Suprapubic skin (tissue), 4 donors: ENCODE results near the gene MAT1A.

ENCODE experiments used
- EP300 ChIP-seq: sonication (generic); formaldehyde crosslinking; IDR thresholded peaks from one replicate; pipeline ENCODE4 v1.6.1; 2017; ENCODE audit warnings: antibody characterized with exemption
- POLR2AphosphoS5 ChIP-seq, 3 donors: sonication (generic); formaldehyde crosslinking; IDR thresholded peaks; one replicate each; pipeline ENCODE4 v1.6.1; 2017; ENCODE audit warnings: antibody characterized with exemption in 3 of 3
- TF ChIP-seq, protein P1 (sequence below), 2 donors: fragments of 200-600 bp in 1 of 2; fragments of 450-650 bp in 1 of 2; sonication (generic) in 1 of 2; IDR thresholded peaks; one replicate each; pipeline ENCODE4 v1.5.1; 2016 to 2019; ENCODE audit warnings: antibody characterized with exemption in 2 of 2, mild to moderate bottlenecking in 1 of 2, moderate library complexity in 1 of 2

DNA sequence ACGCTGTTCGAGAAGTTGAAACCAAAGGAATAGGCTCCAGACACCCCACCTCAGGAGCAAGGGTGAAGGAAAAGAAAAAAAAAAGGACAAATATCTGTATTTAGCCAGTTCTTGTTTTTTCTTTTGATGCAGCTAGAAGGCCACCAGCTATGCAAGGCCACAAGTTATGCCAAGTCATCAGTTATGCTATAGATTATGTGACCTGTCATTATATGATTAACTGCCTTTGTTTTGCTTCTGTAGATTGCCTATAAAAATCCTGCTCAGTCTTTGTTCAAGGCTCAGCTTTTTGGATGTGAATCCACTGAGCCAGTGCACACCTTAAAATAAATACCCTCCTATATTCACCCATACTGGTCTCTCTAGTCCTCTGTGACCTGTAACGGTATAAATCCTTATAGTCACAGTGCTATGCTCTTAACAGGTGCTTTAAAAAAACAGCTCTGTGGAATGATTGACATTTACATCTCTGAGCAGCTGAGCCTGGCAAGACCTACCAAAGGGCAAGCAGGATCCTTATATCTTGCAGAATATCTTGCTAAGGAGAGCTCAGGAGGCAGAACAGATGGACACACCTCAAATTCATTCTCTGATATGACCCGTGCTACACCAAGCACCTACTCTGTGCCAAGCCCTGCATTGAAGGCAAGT lies 20.4 kb downstream of the MAT1A start:
- TF ChIP-seq, protein P1, sequence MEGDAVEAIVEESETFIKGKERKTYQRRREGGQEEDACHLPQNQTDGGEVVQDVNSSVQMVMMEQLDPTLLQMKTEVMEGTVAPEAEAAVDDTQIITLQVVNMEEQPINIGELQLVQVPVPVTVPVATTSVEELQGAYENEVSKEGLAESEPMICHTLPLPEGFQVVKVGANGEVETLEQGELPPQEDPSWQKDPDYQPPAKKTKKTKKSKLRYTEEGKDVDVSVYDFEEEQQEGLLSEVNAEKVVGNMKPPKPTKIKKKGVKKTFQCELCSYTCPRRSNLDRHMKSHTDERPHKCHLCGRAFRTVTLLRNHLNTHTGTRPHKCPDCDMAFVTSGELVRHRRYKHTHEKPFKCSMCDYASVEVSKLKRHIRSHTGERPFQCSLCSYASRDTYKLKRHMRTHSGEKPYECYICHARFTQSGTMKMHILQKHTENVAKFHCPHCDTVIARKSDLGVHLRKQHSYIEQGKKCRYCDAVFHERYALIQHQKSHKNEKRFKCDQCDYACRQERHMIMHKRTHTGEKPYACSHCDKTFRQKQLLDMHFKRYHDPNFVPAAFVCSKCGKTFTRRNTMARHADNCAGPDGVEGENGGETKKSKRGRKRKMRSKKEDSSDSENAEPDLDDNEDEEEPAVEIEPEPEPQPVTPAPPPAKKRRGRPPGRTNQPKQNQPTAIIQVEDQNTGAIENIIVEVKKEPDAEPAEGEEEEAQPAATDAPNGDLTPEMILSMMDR (IDR thresholded peaks at IDR 0.05), result no peak
- TF ChIP-seq POLR2AphosphoS5 (IDR thresholded peaks at IDR 0.05) (no peak), EP300 (no peak)
